Embryonic facial prominence (tissue), 1 donor: ENCODE measurements around the gene PALD1.
"Not testable (repeated sequence)": the region's sequence is repeated elsewhere in the genome, so short reads cannot be mapped to it uniquely, and the experiment has no call there.

Experiments
- DNase-seq: peaks from one replicate; pipeline ENCODE4 v3.0.0-alpha.2; 2016; ENCODE audit errors: extremely low spot score

PALD1 gene

GRCh38 chr10:70571636-70572439, 93.3 kb downstream of the PALD1 start:
- DNase-seq = no peak

- no peak for DNase-seq
Measured at GRCh38 chr10:70573599-70574506, 95.3 kb downstream of the PALD1 start.

GRCh38 chr10:70575486-70575873, 96.9 kb downstream of the PALD1 start:
- no peak for DNase-seq

- DNase-seq = no peak
Measured at GRCh38 chr10:70575874-70576802, 97.6 kb downstream of the PALD1 start.

- no peak for DNase-seq
Measured at GRCh38 chr10:70576803-70577517, 98.4 kb downstream of the PALD1 start.

- DNase-seq = no peak
Measured at GRCh38 chr10:70578371-70578947, 99.9 kb downstream of the PALD1 start.

- no peak for DNase-seq
Measured at GRCh38 chr10:70579234-70580002, 100.9 kb downstream of the PALD1 start.

- DNase-seq = not testable (repeated sequence)
Measured at GRCh38 chr10:70581176-70581575, 102.6 kb downstream of the PALD1 start.

- DNase-seq = no peak
Measured at GRCh38 chr10:70582793-70583668, 104.5 kb downstream of the PALD1 start.

GRCh38 chr10:70583669-70584037, 105.1 kb downstream of the PALD1 start:
- DNase-seq = no peak

GRCh38 chr10:70584366-70584765, 105.8 kb downstream of the PALD1 start:
- no peak for DNase-seq

GRCh38 chr10:70584909-70585544, 106.5 kb downstream of the PALD1 start:
- DNase-seq = peak; percentile 64

- no peak for DNase-seq
Measured at GRCh38 chr10:70585578-70586169, 107.1 kb downstream of the PALD1 start.

GRCh38 chr10:70586348-70586930, 107.9 kb downstream of the PALD1 start:
- DNase-seq = no peak

- no peak for DNase-seq
Measured at GRCh38 chr10:70587045-70587658, 108.6 kb downstream of the PALD1 start.

- DNase-seq = no peak
Measured at GRCh38 chr10:70588255-70588654, 109.7 kb downstream of the PALD1 start.
